GM04503 (cell line): ENCODE measurements around the gene GIMAP5.

Source experiments
- DNase-seq: peaks from one replicate; pipeline ENCODE4 v3.0.0-alpha.2; 2012; ENCODE audit warnings: low read depth

Gene GIMAP5

GRCh38 chr7:150737265-150738055, at the start of gene GIMAP5:
GIMAP5 (plus strand) TSS chr7:150737418; CDS start chr7:150740885, 3,467 bp downstream.
- no peak for DNase-seq

GRCh38 chr7:150688630-150689029, 48.6 kb upstream of the GIMAP5 start:
- DNase-seq: no peak

- DNase-seq: no peak
These were observed 41.6 kb upstream of the GIMAP5 start for GRCh38 chr7:150695654-150696053.

- no peak for DNase-seq
These were observed 34.0 kb upstream of the GIMAP5 start for GRCh38 chr7:150703209-150703608.

- no peak for DNase-seq
These were observed 21.9 kb upstream of the GIMAP5 start for GRCh38 chr7:150715293-150715692.

GRCh38 chr7:150715738-150716137, 21.5 kb upstream of the GIMAP5 start:
- no peak for DNase-seq

GRCh38 chr7:150716368-150716767, 20.9 kb upstream of the GIMAP5 start, which contains the start of gene GIMAP1:
GIMAP1 (plus strand) TSS chr7:150716613; CDS start chr7:150719048, 2,435 bp downstream.
- DNase-seq: no peak

GRCh38 chr7:150716939-150717338, 20.3 kb upstream of the GIMAP5 start:
- DNase-seq: no peak

GRCh38 chr7:150717814-150718420, 19.3 kb upstream of the GIMAP5 start:
- DNase-seq: no peak

- DNase-seq: no peak
These were observed 17.8 kb upstream of the GIMAP5 start for GRCh38 chr7:150719436-150719835.

- DNase-seq: no peak
These were observed 17.0 kb upstream of the GIMAP5 start for GRCh38 chr7:150719960-150720891.

- DNase-seq: no peak
These were observed 15.2 kb upstream of the GIMAP5 start for GRCh38 chr7:150721970-150722373.

- DNase-seq: no peak
These were observed 14.7 kb upstream of the GIMAP5 start for GRCh38 chr7:150722431-150722931.

- DNase-seq: no peak
These were observed 13.8 kb upstream of the GIMAP5 start for GRCh38 chr7:150723467-150723866.

- no peak for DNase-seq
These were observed 9.8 kb upstream of the GIMAP5 start for GRCh38 chr7:150727381-150727780.

- DNase-seq: no peak
These were observed 9.2 kb upstream of the GIMAP5 start for GRCh38 chr7:150728011-150728410.

- no peak for DNase-seq
These were observed 8.6 kb upstream of the GIMAP5 start for GRCh38 chr7:150728609-150729008.

- DNase-seq: no peak
These were observed 5.3 kb upstream of the GIMAP5 start for GRCh38 chr7:150731916-150732315.

GRCh38 chr7:150732786-150733481, 4.3 kb upstream of the GIMAP5 start:
- no peak for DNase-seq

- DNase-seq: no peak
These were observed 3.6 kb upstream of the GIMAP5 start for GRCh38 chr7:150733482-150734095.

GRCh38 chr7:150734254-150734653, 3.0 kb upstream of the GIMAP5 start:
- DNase-seq: no peak
